Islet of Langerhans (tissue), 1 donor: ENCODE data around the gene TBX2.

ENCODE experiments used
- FAIRE-seq: peaks from one replicate; lab custom pipeline; 2011; peaks lifted over from hg19 to GRCh38; lab: Jason Lieb, UNC

The TBX2 gene

GRCh38 chr17:61402978-61403800 lies 3.5 kb downstream of the TBX2 start:
- no peak for FAIRE-seq

GRCh38 chr17:61403801-61404662 lies 4.4 kb downstream of the TBX2 start:
- no peak for FAIRE-seq

GRCh38 chr17:61404663-61404912 lies 4.9 kb downstream of the TBX2 start:
- FAIRE-seq = no peak

DNA sequence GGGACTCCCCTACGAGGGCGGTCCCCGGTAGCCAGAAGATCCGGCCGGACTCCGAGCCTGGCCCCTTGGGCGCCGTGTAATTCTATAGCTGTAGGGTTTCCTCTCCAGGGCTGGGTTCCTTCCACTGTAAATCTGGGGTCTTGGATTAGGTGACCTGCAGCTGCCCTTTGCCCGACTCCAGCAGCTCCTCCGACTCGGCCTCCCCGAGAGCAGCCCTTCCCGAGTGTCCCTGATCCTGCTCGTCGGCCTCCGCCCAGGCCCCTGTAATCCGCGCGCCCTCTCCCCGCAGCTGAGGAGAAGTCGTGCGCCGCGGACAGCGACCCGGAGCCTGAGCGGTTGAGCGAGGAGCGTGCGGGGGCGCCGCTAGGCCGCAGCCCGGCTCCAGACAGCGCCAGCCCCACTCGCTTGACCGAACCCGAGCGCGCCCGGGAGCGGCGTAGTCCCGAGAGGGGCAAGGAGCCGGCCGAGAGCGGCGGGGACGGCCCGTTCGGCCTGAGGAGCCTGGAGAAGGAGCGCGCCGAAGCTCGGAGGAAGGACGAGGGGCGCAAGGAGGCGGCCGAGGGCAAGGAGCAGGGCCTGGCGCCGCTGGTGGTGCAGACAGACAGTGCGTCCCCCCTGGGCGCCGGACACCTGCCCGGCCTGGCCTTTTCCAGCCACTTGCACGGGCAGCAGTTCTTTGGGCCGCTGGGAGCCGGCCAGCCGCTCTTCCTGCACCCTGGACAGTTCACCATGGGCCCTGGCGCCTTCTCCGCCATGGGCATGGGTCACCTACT lies 5.5 kb downstream of the TBX2 start:
- FAIRE-seq = no peak

GRCh38 chr17:61405686-61406536 lies 6.3 kb downstream of the TBX2 start:
- no peak for FAIRE-seq

DNA sequence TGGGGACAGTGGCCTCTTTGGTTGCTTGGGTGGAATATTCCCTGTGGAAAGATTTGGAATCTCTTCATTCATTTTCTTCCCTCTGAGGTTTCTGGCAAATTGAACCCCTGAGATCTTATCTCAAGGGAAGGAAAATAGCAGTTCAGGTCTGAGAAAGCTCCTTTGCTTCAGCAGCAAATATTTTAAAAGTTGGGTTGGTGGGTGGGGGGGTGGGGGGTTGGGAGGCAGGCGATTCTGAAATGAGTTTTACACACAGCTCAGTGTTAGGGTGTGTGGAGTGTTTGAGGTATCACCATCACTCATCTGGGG lies 6.8 kb downstream of the TBX2 start:
- FAIRE-seq = no peak

- no peak for FAIRE-seq
Measured at GRCh38 chr17:61406971-61407911, 7.6 kb downstream of the TBX2 start.

DNA sequence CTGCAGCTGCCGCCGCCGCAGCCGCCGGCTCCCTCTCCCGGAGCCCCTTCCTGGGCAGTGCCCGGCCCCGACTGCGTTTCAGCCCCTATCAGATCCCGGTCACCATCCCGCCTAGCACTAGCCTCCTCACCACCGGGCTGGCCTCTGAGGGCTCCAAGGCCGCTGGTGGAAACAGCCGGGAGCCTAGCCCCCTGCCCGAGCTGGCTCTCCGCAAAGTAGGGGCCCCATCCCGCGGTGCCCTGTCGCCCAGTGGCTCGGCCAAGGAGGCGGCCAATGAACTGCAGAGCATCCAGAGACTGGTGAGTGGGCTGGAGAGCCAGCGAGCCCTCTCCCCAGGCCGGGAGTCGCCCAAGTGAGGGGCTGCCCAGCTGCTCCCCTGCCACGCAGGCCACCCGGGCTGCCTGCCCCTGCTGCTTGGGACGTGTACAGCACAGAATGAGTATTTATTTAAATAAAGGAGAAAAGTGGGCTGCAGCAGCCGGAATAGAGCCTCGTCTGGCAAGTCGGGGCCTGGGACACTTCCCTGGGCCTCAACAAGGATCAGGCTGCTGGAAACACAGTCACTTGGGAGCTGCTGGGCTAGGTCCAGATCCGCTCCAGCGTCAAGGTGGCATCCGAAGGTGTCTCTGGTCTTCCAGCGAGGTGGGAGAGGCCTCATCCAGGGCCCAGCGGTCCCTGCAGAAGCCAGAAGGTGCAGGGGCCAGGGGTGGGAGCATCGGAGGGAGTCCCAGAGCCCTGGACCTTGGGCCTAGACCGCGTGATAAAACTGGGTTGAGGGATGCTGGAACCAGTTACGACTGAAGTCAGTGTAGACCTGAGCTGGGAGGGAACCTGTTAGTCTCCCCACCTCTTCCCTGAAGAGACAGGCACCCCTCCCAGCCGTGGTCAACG lies 8.8 kb downstream of the TBX2 start:
- no peak for FAIRE-seq

DNA sequence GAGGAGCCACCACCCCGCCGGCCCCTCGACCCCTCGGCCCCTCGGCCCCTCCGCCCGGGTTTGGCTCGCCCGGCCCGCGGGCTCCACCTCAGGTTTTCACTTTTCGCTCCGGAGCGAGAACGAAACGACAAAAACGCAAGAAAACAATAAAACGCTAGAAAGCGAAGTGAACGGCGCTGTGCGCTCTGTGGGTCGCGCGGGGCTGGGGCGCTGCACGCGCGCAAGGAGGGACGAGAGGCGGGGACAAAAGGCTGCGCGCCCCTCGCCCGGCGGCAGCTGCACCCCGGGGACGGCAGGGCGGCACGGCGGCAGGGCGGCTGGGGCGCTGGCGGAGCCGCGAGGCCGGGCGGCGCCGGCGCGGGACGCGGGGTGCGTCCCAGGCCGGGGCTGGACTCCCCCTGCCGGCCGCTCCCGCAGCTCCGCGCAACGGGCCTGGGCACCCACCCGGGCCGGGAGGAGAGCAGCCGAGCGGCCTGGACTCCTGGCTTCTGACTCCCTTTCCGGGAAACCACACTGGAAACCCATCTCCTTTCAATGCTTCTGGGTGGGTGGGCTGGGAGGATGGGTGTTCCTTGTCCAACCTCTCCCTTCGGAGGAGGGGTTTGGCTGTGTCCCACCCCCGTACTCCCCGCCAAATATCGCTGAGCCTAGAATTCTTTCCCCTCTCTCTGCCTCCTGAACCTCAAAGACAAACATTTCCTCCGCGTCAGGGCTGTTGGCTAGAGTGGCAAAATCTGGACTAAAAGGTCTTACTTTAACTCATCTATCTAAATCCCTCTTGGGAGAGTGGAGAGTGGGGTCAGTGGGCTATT lies 9.9 kb downstream of the TBX2 start:
- FAIRE-seq = no peak

DNA sequence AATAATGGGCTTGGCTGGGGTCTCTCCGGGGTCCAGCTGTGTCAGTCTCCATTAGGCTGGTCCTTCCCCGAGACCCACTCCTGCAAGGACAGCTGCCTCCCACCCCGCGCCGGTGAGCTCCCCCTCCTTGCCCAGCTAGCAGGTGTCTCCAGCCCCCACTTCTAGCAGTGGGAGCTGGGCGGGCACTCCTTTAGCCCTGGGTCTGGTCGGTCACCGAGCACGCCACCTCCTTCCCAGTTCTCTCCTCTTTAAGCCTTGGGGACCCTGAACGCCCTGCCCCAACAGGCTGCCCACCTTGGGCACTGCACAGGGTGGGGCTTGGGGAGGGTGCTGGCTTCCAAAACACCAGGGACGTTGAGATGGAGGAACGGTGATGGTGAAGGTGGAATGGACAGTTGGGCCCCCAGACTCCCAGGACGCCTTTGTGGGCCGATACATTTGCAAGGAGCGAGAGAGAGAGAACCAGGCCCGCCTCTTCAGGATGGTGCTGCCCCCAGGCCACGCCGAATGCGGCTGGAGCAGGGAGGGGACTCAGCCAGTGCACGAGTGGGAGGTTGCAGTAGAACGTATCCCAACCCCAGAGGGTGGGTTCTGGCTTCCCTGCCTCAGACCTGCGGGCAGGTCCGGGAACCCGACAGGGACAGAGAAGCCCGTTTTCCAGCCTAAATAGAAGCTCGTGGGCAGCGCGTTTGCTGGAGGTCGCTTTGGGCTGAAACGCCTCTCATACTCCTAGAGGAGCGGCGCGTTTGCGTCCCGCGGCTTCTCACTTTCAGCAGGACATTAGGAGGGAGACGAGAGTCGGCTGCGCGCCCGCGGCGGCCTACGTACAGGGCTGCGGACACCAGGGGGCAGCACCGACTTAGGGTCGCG lies 10.7 kb downstream of the TBX2 start:
- no peak for FAIRE-seq

DNA sequence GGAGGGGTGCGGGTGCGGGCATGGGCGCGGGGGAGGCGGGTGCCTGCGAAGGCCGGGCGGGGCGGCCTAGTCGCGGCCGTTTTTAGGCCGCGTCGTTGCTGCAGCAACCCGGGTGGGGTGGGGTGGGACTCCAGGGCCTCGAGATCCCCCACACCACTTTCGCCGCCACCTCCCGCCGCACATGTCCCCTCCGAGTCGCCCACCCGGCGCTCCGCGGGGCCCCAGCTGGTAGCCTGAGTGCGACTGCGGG lies 11.3 kb downstream of the TBX2 start:
- no peak for FAIRE-seq

GRCh38 chr17:61411261-61412142 lies 11.9 kb downstream of the TBX2 start:
- no peak for FAIRE-seq

GRCh38 chr17:61412143-61412859 lies 12.7 kb downstream of the TBX2 start:
- no peak for FAIRE-seq

DNA sequence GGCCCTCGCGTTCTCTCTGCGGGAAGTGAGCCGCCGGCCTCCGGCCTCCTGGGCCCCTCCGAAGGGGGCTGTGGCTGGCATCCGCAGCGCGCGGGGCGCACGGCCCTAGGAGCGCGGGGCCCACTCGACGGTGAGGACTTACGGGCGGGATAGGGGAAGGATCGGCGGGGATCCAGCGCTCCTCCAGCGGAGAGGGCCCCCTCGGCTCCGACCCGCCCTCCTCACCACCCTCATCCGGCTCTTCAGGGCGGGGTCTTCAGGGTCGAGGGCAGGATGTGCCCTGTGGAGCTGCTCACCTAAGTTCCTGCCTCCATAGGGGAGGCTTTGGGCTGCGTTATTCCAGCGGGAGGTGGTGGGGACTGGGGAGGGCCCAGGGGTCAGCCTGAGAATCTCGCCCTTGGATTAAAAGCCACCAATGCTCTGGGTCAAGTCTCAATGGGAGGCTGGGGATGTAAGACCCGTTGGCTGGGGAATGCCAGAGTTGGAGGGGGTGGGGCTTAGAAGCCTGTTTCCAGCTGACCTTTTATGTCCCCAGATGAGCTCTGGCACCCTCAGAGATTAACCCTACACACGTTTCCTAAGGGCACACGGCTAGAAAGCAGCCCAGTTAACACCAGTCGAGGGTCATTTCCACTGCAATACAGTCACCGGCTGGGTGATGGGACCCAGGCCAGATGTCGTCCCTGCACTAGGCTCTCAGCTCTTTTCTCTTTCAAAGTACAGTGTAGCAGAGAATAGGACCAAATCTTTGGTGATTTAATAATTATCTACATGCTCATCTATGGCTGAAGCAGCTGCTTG lies 13.4 kb downstream of the TBX2 start:
- FAIRE-seq = no peak

DNA sequence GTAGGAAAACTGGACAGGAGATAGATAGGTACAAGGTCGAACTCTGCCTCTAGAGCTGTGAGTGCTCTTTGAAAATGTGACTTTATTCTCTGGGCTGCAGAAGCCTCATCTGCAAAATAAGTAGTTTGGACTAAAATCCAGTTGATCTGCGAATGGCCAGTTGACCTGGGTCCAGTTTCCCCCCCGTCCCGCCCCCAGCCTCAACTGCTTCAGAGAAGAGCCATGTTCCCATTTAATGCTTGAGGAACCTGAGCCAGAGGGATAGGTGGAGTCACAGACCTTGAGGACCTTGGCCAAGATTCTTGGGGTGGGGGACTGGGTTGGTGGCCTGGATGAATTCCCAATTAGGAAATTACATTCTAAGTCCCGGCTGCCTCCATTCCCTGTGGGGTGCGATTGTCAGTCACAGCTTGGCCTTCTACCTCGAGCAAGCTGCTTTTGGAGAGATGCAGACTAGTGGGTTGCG lies 14.1 kb downstream of the TBX2 start:
- FAIRE-seq = no peak
